HG02588 (cell line): ENCODE results near the gene AGPS.
"Not testable (repeated sequence)": the region's sequence is repeated elsewhere in the genome, so short reads cannot be mapped to it uniquely, and the experiment has no call there.

Source experiments
- ATAC-seq: cut with Tn5 transposase; IDR thresholded peaks from one replicate; pipeline ENCODE4 v1.9.1; 2021; ENCODE audit warnings: mild to moderate bottlenecking, moderate library complexity; ENCODE audit not compliant: unreplicated experiment

Gene AGPS

DNA sequence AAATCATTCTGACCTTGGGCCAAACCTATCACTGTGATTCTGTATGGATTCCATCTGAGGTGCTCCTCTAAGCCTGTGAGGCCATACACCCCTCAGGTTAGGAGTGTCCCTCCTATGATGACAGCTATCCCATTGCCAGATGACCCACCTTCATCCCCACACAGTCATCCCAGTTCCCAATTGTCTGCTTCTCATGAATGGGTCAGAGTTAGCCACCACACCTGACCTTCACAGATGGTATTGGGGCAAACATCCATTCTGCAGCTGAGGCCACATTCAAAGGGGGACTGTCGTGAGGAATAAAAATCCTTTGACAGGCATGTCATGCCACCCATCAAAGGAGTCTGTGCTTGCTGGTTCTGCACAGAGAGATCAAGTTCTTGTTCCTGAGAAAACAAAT, 155.2 kb downstream of the AGPS start:
- no peak for ATAC-seq

DNA sequence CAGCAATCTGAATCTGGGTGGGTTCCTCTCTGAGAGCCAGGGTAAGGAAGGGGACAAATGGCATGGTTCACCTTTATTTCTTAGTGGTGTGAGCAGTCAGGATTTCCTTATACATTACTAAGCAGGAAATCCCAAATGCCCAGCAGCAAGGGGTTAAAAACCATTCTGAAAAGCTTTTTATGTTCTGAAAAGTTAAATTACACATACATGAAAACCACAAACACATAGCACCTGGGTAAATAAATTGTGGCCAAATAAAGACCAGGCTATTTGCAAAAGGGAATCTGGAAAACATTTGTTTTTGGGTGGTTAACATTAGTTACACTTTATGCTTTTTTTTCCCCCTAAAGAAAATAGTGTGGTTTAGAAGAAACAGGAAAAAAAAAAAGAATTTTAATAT, 156.1 kb downstream of the AGPS start:
- ATAC-seq, result no peak

DNA sequence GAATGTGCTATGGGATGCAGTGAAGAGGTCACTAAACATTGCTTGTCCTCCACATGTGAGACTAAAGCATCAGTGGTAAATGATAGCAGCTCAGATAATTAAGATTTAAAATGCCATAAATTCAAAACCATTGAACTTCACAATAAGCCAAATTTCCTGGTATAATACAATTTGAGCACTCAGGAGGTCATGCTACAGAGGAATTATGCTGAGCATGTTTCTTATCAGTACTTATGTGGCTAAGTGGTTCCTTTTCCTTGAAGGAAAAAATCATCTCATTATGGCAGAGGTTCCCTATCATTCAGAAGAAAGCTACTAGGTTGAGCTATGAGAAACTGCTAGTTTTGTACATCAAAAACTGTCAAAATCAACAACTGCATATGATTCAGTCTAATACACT, 156.6 kb downstream of the AGPS start:
- ATAC-seq, result no peak

DNA sequence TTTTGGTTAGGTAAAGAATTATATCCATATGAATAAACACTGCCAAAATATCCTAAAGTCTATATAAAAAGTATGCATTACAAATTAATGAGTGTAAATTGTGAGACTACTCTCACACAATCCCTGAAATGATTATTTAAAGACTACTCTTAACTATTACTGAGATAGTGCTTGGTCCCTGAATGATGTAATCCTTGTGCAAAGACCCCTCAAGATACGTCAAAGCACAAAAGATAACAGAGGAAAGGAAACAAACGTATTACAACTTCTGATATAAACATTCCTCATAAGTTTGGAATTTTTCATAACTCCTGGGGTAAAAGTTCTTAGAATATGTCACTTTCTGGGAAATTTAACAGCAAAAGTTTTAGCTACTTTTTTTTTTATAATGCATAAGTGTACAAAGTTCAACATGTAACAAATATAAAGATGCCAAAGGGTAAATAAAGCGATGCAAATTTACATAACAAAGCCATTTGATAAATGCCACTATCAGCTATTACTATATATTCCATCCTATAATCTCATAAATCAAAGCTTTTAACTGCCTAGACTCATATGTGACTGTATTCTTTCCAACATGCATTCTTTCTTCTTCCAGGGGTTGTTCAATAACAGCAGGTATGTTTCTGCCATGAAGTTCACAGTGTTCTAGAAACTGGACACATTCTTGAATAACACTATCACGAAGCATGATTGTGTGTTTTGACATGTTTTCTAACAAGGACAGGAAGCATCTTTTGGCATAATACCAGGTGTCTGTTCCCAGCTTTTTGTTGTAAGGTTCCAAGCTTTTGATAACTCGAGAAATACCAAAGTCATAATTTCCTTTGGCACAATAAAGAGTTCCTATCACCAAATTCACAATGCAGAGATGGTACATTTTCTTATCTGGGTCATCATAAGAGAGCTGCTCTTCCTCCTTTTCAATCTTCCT, 158.0 kb downstream of the AGPS start:
- ATAC-seq, result no peak

DNA sequence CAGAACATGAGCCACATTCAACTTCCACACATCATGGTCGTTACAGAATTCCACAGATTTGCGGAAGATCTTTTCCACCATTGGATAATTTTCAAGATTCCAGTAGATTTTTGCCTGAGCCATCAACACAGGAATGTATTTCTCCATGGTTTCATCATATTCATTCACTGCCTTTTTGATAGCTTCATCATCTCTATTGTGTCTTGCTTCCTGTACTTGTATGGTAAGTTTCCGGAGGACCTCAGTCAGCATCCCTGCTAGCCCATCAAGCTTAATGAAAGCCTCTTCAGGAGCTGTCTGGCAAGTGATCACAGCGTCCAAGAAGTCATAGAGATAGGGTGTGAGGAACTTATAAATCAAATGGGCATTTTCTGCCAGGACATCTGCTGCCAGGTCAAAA, 158.8 kb downstream of the AGPS start:
- not testable (repeated sequence) for ATAC-seq

DNA sequence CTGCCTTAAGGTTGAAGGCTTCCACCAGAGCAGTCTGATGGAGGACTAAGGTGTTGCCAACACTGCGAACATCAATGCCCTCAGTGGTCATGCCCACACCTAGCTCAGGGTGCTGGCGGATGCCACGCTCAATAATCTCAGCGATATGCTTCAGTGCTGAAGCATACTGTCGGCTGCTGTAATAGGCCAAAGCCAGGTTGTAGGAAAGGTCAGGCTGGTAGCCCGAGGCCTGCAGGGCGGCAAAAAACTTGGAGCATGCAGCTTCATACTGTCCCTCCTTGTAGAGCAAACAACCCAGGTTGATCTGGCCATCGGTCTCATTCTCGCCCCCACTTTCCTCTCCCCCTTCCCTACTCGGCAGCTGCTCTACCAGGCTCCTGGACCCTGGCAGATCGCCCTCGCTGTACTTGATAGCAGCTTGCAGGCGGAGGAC, 159.4 kb downstream of the AGPS start:
- no peak for ATAC-seq

DNA sequence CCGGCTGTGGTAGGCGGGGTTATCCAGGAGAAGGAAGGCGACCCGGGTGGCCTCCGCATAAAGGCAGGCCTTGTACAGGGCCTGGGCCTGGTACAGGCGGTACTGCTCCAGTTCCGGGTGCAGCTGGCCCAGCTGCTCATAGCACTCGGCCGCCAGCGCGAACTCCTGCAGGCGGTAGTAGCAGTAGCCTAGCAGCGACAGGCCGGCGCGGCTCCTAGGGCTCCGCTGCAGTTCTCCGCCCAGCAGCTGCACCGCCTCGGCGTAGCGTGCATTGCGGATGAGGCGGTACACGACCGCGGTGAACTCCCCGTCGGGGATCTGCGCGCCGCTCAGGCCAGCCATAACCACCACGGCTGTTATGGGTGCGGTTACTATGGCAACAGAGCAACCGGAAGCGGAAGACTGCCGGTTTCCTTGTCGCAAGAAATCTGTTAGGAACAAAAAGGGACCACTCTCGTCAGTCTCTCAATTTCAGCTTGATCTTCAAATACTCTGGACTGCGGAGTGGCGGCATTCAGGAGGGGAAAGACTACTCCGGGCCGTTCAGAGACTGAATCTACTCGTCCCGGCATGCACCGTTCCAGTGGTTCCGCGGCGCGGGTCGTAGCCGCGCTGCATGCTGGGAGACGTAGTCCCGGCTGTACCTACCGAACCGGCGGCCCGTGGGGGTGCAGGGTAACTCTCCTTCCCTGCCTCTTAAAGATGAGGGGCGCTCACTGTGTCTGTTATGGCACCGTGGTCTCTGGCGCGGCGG, 160.0 kb downstream of the AGPS start:
- peak; percentile 94 for ATAC-seq

DNA sequence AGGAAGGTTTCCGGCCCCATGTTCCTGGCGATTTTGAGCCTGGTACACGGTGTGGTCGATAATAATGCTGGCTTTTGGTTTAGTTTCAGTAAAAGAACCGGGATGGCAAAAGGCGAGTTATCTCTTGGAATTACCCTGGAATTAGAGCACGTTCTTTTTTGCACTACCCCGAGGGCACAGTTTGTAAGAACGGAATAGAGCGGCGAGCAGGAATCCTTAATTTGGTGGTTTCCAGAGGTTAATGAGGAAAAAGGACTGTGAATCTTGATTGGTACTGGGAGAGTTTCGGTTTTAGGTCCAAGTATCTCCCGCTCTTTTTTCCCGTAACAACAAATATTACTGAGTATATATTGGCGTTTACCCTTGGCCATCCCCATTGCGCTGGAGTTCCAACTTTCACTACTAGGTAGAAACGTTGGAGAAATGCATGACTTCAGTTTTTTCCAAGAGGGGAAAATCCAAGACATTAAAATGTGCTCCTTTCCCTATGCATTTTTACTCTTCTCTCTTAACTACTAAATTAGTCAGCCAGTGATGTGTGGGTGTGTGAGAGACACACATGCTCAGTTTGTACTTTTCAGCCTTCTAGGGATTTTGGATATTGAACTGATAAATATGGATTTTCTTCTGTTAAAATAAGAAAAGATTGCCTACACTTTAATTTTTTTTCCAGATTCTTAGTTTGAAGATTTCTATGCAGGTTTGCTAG, 160.8 kb downstream of the AGPS start:
- ATAC-seq, result no peak

DNA sequence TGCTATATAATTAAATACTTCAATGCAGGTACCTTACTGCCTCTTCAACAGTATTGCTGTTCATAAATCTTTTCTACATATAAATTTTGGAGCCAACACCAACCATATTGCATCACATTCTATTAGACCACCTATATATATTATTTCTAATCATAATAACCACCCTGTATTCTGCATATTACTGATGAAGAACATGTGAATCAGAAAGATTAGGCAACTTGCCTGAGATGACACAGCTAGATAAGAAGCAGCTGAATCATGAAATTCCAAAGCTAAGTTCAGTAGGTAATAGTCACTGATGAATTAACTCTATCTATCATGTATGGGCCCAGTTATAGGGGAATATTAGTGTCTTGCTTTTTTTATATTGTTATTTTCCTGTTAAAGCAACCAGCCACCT, 161.8 kb downstream of the AGPS start:
- ATAC-seq, result no peak

DNA sequence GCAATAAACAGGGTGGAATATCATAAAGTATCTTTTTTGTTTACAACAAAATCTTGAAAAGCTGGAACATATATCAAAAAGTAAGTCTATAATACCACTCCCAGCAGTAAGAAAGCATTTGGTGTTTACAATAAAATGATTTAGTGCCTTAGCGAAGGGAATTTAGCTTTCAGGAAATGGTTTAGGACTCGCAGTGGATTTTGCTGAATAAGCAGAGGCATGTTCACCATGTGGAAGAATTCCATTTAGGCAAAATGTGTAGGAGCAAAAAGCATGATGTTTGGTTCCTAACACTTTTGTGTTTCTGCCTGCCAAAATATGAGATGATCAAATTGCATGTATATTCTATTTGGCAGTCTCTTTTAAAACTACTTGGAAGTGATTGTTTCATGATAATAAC, 163.6 kb downstream of the AGPS start:
- ATAC-seq, result no peak

DNA sequence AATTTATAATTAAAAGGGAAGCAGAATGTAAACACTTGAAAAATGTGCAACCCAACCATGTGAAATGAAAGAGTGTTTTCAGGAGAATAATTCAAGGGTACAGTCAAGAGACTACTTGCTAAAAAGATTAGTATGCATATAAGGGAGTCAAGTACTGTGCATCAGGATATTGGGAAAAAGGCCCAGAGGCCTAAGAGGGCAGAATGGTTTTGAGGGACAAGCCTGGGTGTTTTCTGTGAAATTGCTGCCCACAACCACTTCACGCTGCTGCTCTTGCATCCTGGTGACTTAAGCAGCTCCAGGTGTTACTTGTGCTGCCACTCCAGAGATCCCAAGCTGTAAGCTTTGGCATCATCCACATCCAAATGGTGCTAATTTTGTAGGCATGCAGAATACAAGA, 165.2 kb downstream of the AGPS start:
- ATAC-seq, result no peak

DNA sequence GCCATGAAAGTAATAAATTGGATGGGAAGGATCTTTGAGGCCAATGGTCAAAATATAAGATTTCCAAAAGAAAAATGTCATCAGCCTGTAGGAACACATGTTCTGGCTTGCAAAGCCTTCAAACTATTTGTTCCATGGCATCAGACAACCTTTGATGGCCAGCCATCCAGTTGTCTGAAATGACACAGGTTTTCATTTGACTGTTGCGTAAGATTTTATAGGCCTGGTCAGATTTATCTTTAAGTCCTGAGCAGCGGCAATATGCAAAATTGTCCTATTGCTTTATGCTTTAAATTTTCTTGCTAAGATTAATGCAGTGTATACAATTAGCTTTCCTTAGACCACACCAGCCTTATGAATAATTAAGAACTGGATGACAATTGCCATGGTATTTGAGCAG, 167.1 kb downstream of the AGPS start:
- no peak for ATAC-seq

DNA sequence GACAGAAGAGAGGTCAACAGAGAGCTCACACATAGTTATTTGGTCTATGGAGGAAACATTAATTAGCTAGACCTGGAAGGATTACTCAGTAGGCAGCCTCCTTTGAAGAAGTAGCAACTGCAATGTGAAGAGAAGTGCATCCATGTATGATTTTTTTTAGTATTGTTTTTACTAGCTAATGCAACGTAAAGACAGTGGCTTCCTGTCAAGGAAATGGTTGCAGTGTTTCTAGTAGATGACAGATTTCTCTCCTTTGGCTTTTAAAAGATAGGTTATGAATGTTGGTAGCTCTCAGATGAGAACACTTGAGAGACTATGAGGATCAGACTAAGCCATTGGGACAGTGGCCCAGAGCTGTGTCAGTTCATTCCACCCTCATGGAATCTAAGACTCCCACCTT, 175.8 kb downstream of the AGPS start:
- ATAC-seq, result no peak

DNA sequence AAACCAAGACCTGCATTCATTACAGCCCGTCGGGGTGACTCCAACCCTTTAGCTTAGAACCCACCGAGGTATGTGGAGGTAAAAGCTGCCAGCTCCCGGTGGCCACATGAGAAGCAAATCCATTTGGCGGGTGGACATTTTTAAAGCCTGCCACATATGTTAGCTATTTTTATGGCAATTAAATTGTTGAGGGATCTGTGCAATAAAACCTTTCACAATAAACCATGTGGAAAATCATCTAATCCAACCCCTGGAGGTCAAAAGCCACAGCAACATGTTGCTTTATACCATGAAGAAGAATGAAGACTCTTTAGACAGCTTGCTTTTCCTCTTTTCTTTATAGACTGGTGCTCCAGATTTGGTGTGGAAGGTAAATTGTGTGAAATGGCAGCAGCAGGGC, 176.3 kb downstream of the AGPS start:
- ATAC-seq, result no peak

DNA sequence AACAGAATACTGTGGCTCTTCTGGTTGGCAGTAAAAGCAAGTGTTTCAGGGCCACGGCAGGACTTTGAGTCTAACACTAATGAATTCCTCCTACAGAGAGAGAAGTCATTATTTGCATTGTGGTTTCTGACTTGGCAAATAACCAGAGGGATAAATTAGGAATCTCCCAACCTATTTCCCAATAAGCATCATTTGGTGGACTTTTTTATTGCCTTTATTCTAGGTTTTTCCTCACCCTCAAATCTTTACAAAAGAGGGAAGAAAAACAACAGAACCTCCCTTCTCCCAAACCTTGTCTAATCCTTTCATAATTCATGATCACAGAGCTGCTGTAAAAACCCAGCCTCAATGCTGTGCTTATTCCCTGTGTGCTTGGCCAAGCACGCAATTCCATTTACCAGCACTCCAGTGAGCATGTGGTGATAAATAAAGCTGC, 179.7 kb downstream of the AGPS start:
- no peak for ATAC-seq

DNA sequence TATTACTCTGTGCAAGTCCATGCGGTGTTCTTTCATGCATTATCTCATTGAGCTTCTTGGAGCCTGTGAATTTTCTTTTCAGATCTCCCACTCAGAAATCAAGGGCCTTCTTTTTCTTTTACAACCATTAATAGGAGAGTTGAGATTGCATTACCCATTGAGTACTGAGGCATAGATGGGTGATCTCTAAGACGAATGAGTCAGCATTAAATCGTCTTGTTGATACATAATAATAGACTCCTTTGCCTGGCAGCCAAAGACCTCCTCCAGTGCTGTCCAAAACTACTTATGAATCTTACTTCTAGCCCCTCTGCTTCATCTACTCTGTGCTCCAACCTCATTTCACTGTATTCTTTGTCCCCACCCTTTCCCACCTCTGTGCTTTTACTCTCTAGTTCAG, 180.5 kb downstream of the AGPS start:
- ATAC-seq, result no peak

DNA sequence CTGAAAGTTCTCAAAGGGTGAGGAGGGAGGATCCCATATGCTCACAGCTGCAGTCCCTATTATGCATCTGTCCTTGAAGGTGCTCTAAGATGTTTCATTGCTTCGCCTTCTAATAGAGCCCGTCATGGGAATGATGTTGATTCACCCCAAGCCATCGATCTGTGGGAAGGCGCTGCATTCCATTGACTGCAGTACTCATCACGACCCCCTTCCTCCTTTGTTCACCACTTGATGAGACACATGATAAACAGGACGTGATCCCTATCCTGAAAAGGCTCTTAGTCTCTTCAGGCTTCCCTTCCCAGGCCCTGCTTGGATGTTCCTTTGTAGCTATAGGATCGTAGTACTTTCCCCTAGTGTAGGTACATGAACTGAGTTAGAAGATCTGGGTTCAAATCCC, 181.8 kb downstream of the AGPS start:
- no peak for ATAC-seq

DNA sequence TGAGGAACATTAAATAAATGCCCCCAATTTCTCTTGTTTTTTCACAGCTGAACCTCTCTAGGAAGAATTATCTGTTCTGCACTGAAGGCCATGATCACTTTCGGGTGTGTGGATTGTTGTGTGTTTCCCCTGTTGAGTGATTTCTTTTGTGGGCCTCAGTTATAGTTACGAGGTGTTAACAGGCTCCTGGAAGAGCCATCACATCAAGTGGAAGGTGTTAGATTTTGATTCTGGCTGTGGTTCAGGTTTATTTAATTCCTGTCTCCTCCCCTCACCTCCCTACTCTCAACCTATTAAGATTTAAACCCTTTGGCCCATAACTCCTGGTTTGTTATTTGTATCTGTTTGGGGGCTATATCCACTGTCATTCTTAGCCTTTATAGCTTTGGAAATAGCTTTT, 182.8 kb downstream of the AGPS start:
- no peak for ATAC-seq

DNA sequence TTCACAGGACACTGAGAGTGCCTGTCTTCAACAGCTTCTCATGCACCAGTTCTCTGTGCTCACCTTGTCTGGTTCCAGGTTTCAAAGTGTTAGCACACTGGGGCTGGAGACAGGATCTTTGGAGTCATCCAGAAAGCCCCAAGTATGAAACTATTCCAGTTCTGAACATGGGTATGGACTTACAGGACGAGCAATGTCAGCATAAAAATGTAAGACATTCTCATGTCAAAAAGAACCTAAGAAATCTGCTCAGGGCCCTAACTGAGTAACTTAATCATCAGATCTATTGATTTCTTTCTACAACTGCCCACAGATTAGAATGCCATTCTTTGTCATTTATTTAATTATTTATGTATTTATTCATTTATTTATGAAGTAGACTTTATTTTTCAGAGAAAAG, 184.5 kb downstream of the AGPS start:
- ATAC-seq, result no peak

DNA sequence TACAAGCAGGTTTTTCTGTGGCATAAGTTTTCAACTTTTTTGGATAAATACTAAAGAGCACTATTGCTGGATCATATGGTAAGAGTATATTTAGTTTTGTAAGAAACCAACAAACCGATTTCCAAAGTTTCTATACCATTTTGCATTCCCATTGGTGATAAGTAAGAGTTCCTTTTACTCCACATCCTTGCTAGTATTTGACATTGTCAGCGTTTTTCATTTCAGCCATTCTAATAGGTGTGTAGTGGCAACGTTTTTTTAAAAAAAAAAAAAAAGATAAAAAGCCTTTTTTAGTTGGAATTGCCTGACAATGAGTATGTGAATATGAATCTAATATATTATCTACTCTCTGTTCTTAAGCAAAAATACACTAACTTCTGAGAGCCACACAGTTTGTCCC, 185.9 kb downstream of the AGPS start:
- ATAC-seq, result no peak

DNA sequence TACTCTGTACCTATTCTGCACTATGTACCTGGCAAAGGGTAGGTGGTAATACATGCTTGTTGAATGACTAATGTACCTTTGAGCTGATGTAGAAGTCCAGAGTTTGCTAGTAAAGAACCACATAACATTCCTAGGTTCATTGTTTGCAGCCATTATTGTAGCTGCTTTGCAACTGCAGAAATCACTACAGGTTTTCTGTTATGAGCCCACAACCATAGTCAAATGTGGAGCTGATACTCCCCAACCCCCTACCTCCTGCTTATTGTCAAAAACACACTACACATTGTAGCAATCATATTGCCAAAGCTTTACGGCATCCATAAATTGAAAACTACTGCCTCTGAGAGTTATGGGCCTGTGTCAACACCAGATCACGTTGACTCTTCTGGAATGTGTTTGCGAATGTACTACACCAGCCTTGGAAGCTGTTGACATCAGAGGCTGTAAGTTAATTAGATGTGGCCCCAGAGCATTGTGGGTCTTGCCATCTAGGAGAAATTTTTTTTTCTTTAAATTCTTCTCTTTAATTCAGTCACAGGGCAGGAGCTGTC, 187.0 kb downstream of the AGPS start:
- ATAC-seq, result no peak
